Astrocyte of the spinal cord (primary cell): ENCODE measurements around the gene PACRG.

Experiments
- DNase-seq: peaks from one replicate; pipeline ENCODE4 v3.0.0; 2011; ENCODE audit warnings: low read depth, low spot score
- H3K4me3 ChIP-seq: 2 replicates; pipeline ENCODE4 v1.5.1; 2011; ENCODE audit warnings: low read depth, mild to moderate bottlenecking, low read length, moderate library complexity
- in situ Hi-C: cut with HindIII; loops from 2 replicates; pipeline ENCODE4 v1.10.0; 2017; ENCODE audit warnings: low sequenced_read_pairs
- TF ChIP-seq, protein P1 (sequence below): IDR thresholded peaks from 2 replicates; pipeline ENCODE4 v1.5.1; 2012; ENCODE audit warnings: low read depth, mild to moderate bottlenecking, low read length, inconsistent platforms

PACRG gene

DNA sequence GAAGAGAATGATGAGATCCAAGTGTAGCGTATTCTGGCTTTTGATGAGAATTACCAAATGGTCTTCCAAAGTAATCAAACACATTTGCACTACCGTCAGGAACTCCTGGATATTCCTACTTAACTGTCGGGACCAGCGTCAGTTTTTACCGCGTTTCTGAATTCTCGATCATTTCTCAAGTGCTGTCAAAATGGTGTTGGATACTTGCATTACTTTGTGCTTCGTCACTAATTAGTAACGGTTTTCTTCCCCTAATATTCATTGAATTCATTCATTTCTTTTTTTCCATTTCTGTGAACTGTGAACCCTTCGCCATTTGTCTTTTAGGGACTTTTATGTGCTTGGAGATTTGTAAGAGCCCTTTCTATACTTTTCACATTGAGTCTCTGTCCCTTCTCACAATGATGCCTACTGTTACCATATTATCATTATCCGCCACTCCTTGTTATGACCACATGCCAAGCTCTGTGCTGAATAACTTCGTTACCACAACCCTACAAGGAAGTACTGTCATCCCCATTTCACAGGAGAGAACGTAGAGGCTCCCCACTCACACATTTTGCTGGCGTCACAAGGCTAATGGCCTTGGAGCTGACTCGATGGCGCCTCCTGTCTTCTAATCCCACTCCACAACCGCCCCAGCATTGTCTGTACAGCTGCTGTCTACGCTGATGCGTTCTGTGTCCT lies 612.6 kb downstream of the PACRG start:
- H3K4me3 ChIP-seq = no peak overlapping the region
- in situ Hi-C loops = no loop called here
- TF ChIP-seq, protein P1, sequence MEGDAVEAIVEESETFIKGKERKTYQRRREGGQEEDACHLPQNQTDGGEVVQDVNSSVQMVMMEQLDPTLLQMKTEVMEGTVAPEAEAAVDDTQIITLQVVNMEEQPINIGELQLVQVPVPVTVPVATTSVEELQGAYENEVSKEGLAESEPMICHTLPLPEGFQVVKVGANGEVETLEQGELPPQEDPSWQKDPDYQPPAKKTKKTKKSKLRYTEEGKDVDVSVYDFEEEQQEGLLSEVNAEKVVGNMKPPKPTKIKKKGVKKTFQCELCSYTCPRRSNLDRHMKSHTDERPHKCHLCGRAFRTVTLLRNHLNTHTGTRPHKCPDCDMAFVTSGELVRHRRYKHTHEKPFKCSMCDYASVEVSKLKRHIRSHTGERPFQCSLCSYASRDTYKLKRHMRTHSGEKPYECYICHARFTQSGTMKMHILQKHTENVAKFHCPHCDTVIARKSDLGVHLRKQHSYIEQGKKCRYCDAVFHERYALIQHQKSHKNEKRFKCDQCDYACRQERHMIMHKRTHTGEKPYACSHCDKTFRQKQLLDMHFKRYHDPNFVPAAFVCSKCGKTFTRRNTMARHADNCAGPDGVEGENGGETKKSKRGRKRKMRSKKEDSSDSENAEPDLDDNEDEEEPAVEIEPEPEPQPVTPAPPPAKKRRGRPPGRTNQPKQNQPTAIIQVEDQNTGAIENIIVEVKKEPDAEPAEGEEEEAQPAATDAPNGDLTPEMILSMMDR = peak; percentile 8
- no peak for DNase-seq

DNA sequence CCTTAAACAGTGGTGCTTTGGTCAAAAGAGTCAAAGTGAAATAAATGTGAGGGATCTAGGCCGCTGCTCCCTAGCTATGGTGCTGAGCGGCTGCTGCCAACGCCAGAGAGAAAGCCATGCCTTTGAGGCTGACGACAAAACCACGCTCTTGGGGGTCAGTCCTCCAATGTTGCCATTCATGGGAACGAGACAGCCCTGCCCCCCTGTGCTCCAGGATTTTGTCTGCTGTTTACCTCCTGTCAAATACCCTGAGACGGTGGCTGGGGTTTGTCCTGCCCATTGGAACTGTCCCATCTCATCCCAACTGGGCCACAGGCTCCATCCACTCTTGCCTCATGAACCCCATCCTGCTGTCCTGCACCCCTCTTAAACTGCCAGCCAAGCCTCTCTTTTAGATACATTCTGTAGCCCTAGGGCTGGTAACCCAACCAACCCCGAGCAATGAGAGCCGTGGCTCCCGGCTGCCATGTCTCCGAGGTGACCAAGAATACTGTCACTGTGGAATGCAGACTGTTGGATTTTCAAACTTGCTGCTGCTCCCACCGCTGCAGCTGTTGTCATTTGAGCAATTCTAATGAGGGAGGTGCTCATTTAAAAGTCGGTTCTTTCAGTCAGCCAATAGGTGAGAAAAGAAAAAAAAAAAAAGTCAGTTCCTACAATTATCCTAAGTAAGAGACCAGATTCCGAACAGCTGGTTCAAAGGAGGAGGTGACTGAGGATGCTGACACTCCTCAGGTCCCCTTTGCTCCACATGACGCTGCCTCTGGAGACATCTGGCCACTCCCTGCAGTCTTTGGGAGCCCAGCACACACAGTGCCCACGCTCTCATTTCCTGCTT lies 613.7 kb downstream of the PACRG start:
- TF ChIP-seq, protein P1 = no peak
- in situ Hi-C loops = no loop called here
- H3K4me3 ChIP-seq = no peak overlapping the region
- no peak for DNase-seq

DNA sequence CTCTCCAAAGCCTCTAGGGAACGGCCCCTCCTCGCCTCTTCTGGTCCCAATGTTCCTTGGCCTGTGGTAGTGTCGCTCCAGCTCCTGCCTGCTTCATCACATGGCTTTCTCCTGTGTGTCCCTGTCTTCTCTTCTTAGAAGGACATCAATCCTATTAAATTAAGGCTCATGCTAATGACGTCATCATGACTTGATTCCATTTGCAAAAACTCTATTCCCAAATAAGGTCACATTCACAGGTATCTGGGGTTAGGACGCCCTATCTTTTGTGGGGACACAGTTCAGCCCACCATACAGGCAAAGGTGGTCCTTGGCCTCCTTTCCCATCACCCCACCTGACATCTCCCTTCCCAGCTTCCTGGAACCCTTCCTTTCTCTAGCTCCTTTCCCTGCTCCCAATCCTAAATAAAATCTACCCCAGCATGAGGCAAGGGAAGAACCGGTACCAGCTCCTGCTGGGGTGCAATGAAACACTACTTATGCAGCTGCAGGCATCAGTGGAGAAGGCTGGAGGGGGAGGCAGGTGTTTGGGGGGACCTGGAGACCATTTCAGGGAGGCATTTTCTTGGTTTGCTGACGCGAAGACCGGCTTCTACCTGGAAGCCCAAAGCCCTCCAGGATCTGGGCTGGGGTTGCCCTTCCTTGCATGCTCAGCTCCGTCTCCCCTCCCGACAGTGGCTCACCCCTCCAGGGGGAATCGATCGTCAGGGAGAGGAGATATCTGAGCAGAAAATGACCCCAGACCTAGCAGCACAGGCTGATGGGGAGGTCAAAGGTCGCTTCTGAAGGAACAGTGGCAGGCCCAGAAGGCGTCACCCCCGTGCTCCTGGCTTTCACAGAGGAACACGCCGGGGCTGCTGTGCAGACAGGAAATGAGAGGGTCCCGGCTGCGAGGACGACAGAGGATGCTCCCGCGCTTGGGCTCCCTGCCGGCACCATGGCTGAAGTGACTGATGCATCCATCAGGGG lies 615.1 kb downstream of the PACRG start:
- no peak for DNase-seq
- TF ChIP-seq, protein P1 = no peak
- in situ Hi-C loops = no loop called here
- no peak overlapping the region for H3K4me3 ChIP-seq

DNA sequence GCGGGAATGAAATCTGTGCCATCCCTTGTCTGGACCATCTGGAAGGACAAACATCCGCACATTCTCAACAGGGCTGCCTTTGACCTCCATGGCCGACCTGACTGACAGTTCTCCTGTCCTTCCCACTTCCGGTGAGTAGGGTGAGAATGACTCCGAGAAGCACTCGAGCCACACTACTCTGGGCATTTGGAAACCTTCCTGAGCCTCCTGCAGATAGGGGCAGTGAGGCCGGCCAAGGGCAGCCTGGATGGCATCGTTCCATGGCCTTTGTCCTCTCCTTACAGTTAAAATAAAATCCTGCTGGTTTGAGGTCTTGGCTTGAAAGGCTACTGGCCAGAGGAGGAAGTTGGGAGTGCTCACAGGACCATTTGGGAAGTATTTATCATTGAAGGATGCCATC lies 615.8 kb downstream of the PACRG start:
- TF ChIP-seq, protein P1 = no peak
- in situ Hi-C loops = no loop called here
- H3K4me3 ChIP-seq = no peak overlapping the region
- no peak for DNase-seq

DNA sequence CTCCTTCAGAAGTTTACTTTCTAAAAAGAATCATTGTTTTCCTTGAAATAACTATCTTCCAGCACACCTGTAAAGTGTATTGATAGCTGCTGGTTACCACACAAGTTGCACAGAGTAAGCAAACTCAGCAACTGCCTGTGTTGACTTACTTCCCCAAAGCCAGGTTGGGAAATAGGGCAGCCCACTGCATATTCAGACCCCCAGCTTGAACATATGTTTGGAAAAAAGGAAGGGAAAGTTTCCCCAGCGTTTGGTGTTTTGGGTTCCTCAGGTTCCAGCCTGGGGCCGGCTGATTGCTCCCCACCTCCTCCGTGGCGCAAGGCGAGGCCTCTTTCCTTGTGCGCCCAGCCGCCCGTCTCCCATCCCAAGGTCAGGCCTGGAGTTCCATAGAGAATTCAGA lies 616.6 kb downstream of the PACRG start:
- TF ChIP-seq, protein P1 = no peak
- in situ Hi-C loops = no loop called here
- no peak for DNase-seq
- H3K4me3 ChIP-seq = no peak overlapping the region

DNA sequence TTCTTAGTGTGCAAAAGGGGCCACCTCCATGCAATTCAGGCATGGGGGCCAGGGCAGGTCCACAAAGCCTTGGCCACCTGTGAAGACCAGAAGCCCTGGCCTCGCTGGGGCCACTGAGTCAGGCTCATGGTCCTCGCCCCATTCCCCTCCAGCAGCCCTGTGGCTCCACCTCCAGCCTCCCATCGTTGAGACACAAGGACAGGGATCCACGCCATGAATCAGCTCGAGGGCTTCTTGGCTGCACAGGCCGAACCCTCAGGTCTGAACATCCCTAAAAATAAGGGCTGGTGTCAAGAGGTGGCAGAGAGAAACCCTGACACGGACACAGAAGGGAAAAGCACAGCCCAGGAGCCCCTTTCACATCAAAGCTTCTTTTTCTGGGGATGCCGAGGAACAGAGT lies 618.2 kb downstream of the PACRG start:
- TF ChIP-seq, protein P1 = no peak
- in situ Hi-C loops = no loop called here
- DNase-seq = no peak
- H3K4me3 ChIP-seq = no peak overlapping the region
